Nucleus accumbens (tissue), 56 donors: ENCODE measurements around the gene WNT1.

Experiments
- DNase-seq, 56 donors: peaks; one replicate each; lab custom pipeline; 2025; lab: John Stamatoyannopoulos, UW

WNT1 gene

GRCh38 chr12:49024543-49024942 is 46.4 kb downstream of the WNT1 start:
- DNase-seq = no peak

DNA sequence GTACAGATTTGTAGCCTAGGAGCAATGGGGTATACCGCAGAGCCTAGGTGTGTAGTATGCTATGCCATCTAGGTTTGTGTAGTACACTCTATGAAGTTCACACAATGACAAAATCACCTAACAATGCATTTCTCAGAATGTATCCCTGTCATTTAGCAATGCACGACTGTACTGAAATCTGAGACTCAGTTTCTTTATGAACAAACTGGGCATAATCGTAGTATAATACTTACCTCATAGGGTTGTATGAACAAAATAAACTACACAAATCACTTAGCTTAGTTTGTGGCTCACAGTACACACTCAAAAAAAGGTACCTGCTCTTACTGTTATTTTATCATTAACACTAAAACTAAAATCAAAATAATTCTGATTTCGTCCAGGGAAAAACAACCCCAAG is 47.3 kb downstream of the WNT1 start:
- no peak for DNase-seq

- no peak for DNase-seq
Measured at GRCh38 chr12:49026101-49026500, 48.0 kb downstream of the WNT1 start.

DNA sequence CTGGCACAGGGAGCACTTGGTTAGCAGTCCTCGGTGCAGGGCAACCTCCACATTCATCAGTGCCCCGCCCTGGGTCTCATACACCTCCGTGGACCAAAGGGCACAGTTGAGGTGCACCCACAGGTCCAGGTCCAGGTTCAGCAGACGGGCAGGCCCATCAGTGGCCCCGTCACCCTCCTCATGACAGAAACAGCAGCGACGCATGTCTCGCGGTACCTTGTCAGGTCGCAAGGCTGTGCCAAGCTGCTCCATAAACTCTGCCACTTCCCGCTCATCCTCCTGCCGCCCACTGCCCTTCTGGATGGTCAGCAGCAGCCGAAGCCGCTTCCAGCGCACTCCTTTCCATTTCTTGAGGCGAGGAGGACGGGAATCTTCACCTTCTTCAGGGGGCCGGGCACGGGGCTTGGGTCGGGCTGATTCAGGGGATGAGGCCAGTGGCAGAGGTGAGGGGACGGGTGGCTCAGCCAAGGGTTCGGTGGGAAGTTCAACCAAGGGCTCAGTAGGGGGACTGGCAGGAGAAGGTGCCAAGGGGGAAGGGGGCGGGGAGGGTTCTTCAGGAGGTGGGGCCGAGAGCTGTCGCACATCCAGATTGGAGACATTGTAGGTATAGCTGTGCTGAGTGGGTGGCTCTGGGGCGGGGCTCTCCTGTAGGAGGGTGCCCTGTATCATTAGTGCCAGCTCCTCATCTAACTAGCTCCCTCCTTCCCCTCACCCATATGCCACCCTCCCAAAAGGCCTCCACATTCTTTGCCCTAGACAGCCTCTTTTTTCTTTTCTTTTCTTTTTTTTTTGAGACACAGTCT is 48.8 kb downstream of the WNT1 start:
- peak in 13 of 56 donors; percentile 5 to 49 (median 33) for DNase-seq

DNA sequence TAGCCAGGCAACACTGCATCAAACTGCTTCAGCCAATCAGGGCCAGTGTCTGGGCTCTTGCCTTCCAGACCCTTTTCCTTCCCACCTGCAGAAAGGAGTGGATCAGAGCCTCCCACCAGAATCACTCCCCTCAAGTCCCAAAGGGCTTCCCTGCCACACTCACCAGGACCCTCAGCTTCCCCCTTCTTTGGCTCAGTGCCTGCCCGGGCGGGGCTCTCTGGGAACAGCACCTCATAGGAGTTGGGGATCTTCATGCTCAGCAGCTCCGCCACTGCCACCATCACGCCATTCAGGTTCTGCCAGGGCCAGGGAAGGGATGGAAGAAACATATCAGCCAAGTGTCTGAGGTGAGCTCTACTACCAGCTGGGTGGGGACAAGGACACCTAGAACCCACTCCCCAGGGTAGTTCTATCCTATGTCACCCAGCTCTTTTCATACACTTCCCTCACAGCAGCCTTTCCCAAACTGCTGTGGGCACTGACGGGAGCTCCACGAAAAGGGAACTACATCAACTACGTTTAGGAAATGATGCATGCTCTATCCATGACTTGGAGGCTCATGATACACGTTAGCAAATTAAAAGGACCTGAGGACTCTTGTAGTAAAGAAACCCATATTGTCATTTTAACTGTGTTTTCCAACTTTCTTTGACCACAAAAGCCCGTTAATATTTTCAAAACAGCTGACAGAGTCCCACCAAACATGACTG is 49.9 kb downstream of the WNT1 start:
- DNase-seq = no peak

DNA sequence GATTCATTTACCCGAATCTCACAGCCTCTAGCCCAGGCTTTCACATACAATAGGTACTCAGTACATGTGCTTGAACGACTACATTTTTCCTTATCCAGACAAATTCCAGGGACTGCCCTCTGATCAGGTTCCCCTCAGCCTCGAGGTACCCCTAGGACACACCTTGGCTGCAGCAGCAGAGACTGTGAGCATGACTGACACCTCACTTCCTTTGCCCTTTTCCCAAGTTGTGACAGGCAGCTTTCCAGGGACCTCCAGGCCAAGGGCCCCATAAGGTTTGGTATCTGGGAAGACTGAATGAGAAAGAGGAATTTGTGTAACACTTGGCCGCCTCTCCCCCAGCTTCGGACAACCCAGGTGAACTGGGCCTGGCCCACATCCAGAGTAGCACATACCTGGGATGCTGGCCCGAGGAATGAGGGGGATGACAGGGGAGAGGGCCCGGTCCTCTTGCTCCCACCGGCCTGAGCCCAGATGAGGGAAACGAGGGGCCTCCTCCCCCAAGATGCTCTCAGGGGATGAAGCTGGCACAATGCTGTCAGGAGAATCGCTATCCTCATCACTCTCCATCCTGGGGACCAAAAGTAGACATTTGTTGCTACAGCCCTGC is 50.6 kb downstream of the WNT1 start:
- DNase-seq = no peak

- no peak for DNase-seq
Measured at GRCh38 chr12:49030119-49030518, 52.0 kb downstream of the WNT1 start.

GRCh38 chr12:49030714-49031572 is 52.8 kb downstream of the WNT1 start:
- no peak for DNase-seq

DNA sequence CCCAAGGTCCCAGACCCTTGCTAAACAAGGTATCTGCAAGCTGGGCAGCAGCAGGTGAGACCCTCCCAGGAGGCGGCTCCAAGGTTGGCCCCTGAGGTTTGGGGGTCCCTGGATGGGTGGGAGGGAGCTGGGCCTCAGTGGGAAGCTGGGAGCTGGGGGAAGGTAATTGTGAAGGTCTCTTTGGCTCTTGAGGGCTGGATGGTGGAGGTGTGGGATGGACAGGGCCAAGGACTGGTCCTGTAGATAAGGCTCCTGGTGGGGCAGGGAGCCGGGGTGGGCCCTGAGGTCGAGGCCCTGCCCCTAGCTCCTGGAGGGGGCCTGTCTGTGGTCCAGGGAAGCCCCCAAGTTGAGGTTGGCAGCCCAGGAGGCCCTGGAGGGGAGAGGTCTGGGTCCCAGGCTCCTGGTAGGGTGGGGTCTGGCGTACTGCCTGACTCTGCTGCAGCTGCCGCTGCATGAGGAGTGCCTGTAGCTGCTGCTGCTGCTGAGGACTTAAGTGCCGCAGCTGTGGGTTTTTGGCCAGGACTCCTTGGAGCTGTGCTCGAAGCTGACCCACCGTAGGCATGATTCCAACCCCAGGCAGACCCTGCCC is 53.5 kb downstream of the WNT1 start:
- DNase-seq = no peak
